ENCODE results near the gene CHRNA9.

Gene CHRNA9

DNA sequence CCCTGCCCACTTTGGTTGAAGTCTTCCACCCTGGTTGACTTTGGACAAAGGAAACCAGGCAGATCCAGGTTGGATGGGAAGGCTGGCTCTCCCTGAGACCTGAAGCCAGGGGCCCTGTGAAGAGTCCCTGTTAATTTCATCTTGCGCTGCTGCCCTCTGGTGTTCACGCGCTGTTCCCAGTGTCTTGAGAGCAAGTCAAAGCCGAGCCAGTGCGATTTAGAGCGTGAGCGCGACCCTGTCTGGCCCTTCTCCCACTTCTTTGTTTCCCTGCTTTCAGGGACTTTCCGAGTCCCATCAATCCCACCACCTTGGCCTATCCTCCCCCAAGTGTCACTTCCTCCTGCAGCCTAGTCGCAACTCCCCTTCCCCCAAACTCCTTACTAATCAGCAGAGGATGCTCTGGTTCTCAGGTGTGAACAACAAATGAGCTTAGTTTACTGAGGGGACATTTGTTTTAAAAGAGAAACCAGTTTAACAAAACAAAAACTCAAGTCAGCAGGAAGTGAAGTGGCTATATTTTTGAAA, 25.8 kb upstream of the CHRNA9 start:
- DNase-seq (peak; percentile 93), ATAC-seq (peak; percentile 64)

DNA sequence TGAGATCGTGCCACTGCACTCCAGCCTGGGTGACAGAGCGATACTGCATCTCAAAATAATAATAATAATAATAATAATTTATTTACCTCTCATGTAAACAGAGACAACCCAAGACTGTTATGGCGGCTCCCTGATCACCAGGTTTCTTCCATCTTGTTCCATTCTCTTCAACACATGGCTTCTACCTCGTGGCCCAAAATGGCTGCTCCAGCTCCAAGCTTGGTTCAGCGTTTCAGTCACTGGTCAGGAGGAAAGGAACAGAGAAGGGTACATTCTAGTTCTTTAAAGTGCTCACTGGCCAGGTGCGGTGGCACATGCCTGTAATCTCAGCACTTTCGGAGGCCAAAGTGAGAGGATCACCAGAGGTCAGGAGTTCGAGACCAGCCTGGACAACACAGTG, 24.9 kb upstream of the CHRNA9 start:
- ATAC-seq (no peak), DNase-seq (no peak)

DNA sequence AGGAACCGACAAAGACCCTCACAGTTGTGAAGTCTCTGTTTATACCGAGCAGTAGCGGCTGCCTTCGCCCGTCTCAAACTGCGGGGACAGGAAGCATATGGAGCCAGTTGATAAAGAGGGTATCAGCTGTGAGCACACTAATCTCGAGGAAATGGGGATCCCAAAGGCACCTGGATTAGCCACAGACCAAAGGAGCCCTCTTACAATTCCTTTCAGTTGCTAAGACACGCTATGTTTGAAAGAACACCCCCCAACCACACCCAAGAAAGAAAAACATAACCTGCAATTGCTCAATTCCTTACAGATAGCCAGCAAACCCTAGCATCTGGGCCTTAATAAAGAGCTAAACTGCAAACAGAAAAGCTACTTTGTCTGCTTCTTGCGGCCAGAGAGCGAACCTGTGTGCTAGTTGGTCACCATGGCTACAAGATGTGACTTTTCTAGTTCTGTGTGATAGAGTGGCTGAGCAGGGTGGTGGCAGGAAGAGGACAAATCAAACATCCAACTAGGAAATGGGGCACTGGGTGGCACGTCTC, 23.3 kb upstream of the CHRNA9 start:
- no peak for DNase-seq
- no peak for ATAC-seq

- ATAC-seq (no peak), DNase-seq (no peak)
These were observed 20.2 kb upstream of the CHRNA9 start for GRCh38 chr4:40314951-40315350.

GRCh38 chr4:40316333-40316781, 18.8 kb upstream of the CHRNA9 start:
- ATAC-seq: peak; percentile 64
- DNase-seq: no peak

- DNase-seq (peak; percentile 57), ATAC-seq (peak; percentile 70)
These were observed 18.1 kb upstream of the CHRNA9 start for GRCh38 chr4:40316782-40317635.

GRCh38 chr4:40317916-40318658, 17.0 kb upstream of the CHRNA9 start:
- ATAC-seq: no peak

GRCh38 chr4:40321574-40322275, 13.4 kb upstream of the CHRNA9 start:
- ATAC-seq: no peak
- DNase-seq: no peak

More at GRCh38 chr4:40317916-40318658, 17.0 kb upstream of the CHRNA9 start:
- no peak for DNase-seq

GRCh38 chr4:40322811-40323210, 12.3 kb upstream of the CHRNA9 start:
- ATAC-seq: no peak
- DNase-seq: no peak

- DNase-seq (no peak), ATAC-seq (no peak)
These were observed 11.3 kb upstream of the CHRNA9 start for GRCh38 chr4:40323866-40324265.

DNA sequence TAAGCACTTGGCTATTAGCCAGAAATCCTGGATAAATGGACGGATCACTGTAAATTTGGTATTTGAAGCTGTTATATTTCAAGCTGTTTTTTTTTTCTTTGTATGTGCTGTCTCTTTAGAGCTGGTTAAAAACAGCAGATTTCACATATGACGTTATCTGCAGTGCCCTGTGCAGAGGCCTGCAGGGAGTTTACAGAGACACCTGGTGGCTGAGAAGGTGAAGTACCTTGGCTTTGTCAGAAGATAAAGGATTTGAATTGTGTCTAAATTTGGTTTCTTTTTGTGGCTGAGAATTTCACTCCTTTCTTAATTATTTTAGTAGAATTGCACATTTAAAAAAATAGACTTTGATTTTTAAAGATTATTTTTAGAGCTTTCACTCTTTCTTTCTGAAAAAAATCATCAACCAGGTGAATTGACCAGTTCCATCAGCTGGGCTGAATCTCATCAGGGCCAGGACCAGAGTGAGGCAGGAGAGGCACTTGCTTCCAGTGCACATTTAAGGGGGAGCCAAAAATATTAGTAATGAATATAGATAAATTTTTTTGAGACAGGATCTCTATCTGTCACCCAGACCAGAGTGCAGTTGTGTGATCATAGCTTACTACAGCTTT, 9.6 kb upstream of the CHRNA9 start:
- ATAC-seq: peak; percentile 92
- peak; percentile 59 for DNase-seq

DNA sequence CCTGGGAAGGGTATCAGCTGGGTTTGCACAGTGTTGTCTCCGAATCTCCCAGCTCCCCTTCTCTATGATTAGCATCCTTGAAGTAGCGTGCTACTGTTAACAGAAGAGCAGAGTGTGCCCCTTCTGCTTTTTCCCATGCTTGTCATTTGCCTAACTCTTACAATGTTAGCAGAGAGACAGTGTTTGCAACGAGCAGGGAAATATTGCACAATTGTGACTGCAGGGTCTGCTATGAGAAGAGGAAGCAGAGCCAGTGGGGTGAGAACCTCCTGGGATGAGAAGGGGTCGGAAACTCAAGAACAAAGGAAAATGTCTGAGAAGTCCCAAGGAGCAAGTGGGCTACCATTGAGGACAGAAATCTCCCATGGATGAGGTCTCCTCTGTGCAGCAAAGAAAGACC, 7.8 kb upstream of the CHRNA9 start:
- no peak for ATAC-seq

DNA sequence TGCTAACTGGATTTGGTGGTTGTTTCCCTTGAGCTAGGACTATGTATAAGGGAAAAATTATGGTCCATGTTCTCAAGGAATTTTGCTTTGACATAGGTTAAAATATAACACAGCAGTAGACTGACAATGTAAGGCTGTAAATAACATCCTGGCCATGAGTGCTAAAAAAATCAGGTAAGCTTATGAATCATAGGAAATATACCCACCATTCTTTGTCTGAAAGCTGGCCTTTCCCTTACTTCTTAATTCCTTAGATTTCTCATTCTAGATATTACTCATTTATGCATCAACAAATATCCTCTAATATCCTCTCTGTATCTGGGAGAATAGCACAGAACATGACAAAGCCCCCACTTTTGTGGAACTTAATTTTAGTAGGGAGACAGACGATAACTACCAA, 6.8 kb upstream of the CHRNA9 start:
- DNase-seq (no peak), ATAC-seq (no peak)

More for the DNA sequence above, 7.8 kb upstream of the CHRNA9 start:
- no peak for DNase-seq

DNA sequence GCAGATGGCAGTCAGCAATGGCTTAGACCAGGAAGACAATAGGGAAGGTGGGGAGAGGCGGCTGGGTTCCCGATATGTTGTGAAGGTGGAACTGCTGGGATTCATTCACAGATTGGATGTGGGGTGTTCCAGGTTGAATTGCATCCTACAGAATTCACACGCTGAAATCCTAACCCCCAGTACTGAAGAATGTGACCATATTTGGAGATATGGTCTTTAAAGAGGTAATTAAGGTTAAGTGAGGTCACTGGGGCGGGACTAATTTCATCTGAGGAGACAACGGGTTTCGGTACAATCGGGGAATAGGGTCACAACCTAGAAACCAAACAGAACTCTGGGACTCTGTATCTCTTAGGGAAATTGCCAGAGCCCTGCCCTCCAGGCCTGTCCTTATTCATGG, 5.3 kb upstream of the CHRNA9 start:
- DNase-seq (no peak), ATAC-seq (no peak)

GRCh38 chr4:40330536-40330935, 4.6 kb upstream of the CHRNA9 start:
- no peak for ATAC-seq
- DNase-seq: no peak

- ATAC-seq (no peak), DNase-seq (no peak)
These were observed 3.9 kb upstream of the CHRNA9 start for GRCh38 chr4:40331101-40331745.

DNA sequence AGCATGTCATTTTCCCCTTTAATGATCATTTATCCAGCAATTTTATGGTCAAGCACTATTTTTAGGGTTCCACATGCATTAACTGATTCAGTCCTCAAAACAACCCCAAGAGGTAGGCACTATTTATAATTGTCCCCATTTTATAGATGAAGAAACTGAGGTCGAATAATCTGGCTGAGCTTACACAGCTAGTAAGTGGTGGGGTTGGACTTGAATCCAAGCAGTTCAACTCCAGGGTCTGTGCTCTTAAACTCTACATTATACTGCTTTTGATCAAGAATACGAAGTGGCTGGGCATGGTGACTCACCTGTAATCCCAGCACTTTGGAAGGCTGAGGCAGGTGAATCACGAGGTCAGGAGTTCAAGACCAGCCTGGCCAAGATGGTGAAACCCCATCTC, 3.2 kb upstream of the CHRNA9 start:
- no peak for ATAC-seq
- no peak for DNase-seq

DNA sequence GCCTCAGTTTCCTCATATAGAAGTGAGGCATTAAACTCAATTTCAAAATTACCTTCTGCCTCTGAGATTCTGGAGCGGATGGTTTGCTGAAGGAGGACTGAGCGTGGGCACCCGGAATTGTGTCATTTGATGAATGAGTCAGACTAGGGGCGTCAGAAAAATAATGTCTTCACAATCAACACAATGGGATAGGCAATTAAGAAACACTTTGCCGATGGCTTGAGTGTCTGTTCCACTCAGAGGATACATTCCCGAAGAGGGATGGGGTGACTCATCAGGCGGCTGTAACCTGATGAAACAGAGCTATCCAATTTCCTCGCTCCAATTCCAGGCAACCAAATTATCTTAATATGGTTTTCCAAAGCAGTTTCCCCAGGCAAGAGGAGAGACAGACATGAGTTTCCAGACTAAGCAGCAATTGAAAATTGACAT, 1.2 kb upstream of the CHRNA9 start:
- ATAC-seq (no peak), DNase-seq (no peak)

DNA sequence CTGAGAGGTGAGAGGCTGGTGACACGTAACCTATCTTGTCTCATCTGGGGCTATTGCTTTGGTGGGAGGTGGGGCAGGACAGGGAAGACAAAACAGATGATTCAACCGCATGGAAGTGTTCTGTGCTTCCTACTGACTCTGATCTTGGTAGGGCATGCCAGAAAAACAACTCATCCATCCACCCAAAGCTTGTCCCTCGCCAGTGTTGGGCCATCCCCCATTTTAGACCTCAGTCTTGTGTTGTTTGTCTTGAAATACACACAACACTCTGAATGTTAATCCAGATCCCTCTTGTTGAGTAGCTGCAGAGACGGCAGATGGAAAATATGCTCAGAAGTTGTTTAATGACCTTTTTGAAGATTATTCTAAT, 377 bp downstream of the CHRNA9 start:
- no peak for DNase-seq
- ATAC-seq: no peak

GRCh38 chr4:40337051-40337450, 1.9 kb downstream of the CHRNA9 start:
- no peak for ATAC-seq
- no peak for DNase-seq

- ATAC-seq: no peak
- DNase-seq: no peak
These were observed 2.4 kb downstream of the CHRNA9 start for GRCh38 chr4:40337523-40337922.

Data from stimulated activated naive CD8-positive, alpha-beta T cell treated with anti-CD3 and anti-CD28 coated beads, Interleukin-15, Interleukin-2, amounts not matched to agents 100 U/mL and 50 U/mL, for 24 hours (primary cell).